Stimulated activated CD4-positive, alpha-beta T cell treated with anti-CD3 and anti-CD28 coated beads, Interleukin-1b, Interleukin-23, amount 100 ng/mL, for 4 hours (primary cell): ENCODE measurements around the gene ESRRA.

Experiments
- DNase-seq, 2 donors: peaks; one replicate each; pipeline ENCODE4 v3.0.0-alpha.2; 2020; ENCODE audit warnings: low read depth in 2 of 2

Gene ESRRA

GRCh38 chr11:64275031-64275800, 30.1 kb upstream of the ESRRA start:
- DNase-seq, result no peak

GRCh38 chr11:64275841-64276240, 29.5 kb upstream of the ESRRA start:
- DNase-seq, result no peak

GRCh38 chr11:64276653-64277431, 28.5 kb upstream of the ESRRA start:
- DNase-seq, result no peak

GRCh38 chr11:64278576-64279190, 26.6 kb upstream of the ESRRA start:
- no peak for DNase-seq

- DNase-seq, result no peak
Observed at GRCh38 chr11:64281957-64282770, 23.2 kb upstream of the ESRRA start.

- no peak for DNase-seq
Observed at GRCh38 chr11:64283092-64283491, 22.2 kb upstream of the ESRRA start.

GRCh38 chr11:64284048-64284961, 21.0 kb upstream of the ESRRA start, which contains the start of gene BAD:
Gene BAD, minus strand, starts transcription at chr11:64284665. Its CDS starts 297 bp downstream, at chr11:64284368.
- DNase-seq, result peak; percentile 86 to 91

- DNase-seq, result peak; percentile 90 to 91
Observed at GRCh38 chr11:64284962-64285884, 20.1 kb upstream of the ESRRA start, which contains the start of gene GPR137. Gene GPR137, plus strand, starts transcription at chr11:64285848. Its CDS starts 677 bp downstream, at chr11:64286525.

GRCh38 chr11:64285885-64286800, 19.2 kb upstream of the ESRRA start:
- DNase-seq, result no peak

GRCh38 chr11:64286801-64287159, 18.5 kb upstream of the ESRRA start:
- no peak for DNase-seq

GRCh38 chr11:64287676-64288352, 17.5 kb upstream of the ESRRA start:
- no peak for DNase-seq

- no peak for DNase-seq
Observed at GRCh38 chr11:64288353-64288750, 17.0 kb upstream of the ESRRA start.

- DNase-seq, result no peak
Observed at GRCh38 chr11:64289002-64289564, 16.2 kb upstream of the ESRRA start.

GRCh38 chr11:64290352-64291261, 14.7 kb upstream of the ESRRA start:
- DNase-seq, result no peak

- no peak for DNase-seq
Observed at GRCh38 chr11:64291262-64291751, 14.0 kb upstream of the ESRRA start, which contains the start of gene KCNK4. Gene KCNK4, plus strand, starts transcription at chr11:64291302. Its CDS starts 1,717 bp downstream, at chr11:64293019.
